Astrocyte of the cerebellum (primary cell): ENCODE measurements around the gene DLG2.

Experiments used
- DNase-seq: peaks from one replicate; pipeline ENCODE4 v3.0.0-alpha.2; 2011; ENCODE audit warnings: low read depth
- H3K4me3 ChIP-seq: 2 replicates; pipeline ENCODE4 v1.5.1; 2011; ENCODE audit warnings: mild to moderate bottlenecking, low read depth, low read length, moderate library complexity
- in situ Hi-C: cut with HindIII; loops from 2 replicates; pipeline ENCODE4 v1.10.0; 2017; ENCODE audit warnings: low sequenced_read_pairs
- TF ChIP-seq, protein P1 (sequence below): IDR thresholded peaks from 2 replicates; pipeline ENCODE4 v1.5.1; 2012; ENCODE audit warnings: low read length, low read depth, moderate library complexity, mild to moderate bottlenecking; ENCODE audit errors: missing control alignments

Gene DLG2

GRCh38 chr11:83663988-83664387 is 1963.2 kb downstream of the DLG2 start:
- TF ChIP-seq, protein P1, sequence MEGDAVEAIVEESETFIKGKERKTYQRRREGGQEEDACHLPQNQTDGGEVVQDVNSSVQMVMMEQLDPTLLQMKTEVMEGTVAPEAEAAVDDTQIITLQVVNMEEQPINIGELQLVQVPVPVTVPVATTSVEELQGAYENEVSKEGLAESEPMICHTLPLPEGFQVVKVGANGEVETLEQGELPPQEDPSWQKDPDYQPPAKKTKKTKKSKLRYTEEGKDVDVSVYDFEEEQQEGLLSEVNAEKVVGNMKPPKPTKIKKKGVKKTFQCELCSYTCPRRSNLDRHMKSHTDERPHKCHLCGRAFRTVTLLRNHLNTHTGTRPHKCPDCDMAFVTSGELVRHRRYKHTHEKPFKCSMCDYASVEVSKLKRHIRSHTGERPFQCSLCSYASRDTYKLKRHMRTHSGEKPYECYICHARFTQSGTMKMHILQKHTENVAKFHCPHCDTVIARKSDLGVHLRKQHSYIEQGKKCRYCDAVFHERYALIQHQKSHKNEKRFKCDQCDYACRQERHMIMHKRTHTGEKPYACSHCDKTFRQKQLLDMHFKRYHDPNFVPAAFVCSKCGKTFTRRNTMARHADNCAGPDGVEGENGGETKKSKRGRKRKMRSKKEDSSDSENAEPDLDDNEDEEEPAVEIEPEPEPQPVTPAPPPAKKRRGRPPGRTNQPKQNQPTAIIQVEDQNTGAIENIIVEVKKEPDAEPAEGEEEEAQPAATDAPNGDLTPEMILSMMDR, result no peak
- DNase-seq, result no peak
- no peak overlapping the region for H3K4me3 ChIP-seq
- in situ Hi-C loops, result no loop called here

- no peak for DNase-seq
- in situ Hi-C loops, result no loop called here
- TF ChIP-seq, protein P1, result no peak
- H3K4me3 ChIP-seq, result no peak overlapping the region
Measured at GRCh38 chr11:83663446-83663845, 1963.7 kb downstream of the DLG2 start.

DNA sequence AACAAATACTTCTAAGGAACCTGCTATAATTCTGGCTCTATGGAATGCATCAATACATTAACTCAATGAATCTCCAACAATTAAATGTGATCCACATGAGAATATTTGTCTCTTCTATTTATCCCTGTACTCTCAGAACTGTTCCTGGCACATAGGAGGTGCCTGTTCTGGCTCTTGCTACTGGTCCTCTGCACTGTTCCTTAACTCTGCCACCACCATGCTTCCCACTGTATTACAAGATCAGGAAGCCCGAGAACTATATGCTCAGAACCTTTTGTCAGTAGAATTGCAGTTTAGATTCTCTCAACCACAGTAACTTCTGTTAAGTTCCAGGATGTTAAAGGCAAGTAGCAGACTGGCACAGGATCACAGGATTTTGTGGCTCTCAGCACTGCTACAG is 1964.7 kb downstream of the DLG2 start:
- DNase-seq, result no peak
- in situ Hi-C loops, result no loop called here
- TF ChIP-seq, protein P1, result no peak
- H3K4me3 ChIP-seq, result no peak overlapping the region

DNA sequence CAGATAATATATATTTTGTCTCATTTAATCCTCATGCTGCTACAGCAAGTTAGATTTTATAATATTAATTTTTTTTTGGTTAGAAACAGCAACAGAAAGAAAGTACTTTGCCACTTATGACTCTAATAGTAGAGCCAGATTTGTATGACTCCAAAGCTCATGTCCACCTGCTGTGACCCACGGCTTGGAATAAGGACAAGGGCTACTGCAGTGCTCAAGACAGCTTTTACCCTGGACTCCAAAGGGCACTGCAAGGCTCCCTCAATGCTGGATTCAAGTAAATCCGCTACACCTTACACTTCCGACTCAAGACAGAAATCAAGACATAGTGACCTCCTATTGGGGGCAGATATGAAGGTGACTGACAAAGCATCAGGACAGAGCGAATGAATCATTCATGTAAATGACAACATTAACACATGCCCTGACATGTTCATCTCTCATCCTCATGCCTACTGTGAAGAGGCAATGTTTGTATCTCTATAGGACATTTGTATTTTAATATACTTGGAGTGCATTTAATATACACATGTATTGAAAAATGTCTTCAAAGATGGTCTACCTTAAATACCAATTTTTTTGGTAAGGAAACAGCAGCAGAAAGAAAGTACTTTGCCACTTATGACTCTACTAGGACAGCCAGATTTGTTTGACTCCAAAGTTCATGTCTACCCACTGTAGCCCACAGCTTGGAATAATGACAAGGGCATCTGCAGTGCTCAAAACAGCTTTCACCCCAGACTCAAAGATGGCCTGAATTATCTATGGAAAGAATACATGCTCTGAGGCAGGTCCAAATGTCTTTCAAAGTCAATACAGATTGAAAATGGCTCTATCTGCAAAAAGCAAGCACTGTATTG is 1965.4 kb downstream of the DLG2 start:
- DNase-seq, result no peak
- H3K4me3 ChIP-seq, result no peak overlapping the region
- in situ Hi-C loops, result no loop called here
- TF ChIP-seq, protein P1, result no peak

DNA sequence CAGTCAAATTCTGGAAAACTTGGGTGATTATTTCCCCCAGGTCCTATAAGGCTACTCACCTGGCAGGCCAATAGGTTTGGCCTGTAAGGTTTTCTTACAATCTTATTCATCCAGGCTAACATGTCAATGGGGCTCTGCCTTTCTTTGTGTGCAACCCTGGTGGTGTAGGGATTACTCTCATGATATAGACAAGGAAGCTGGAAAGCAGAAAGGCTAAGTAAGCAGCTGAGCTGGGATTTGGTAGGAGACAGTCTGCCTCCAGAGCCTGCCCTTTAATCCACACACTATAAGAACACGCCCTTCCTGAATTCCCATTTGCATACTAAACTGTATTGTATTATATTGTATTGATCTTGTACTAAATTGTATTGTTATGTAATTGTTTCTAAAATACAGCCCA is 1967.7 kb downstream of the DLG2 start:
- no peak for DNase-seq
- no peak overlapping the region for H3K4me3 ChIP-seq
- in situ Hi-C loops, result no loop called here
- TF ChIP-seq, protein P1, result no peak

- no peak for DNase-seq
- no peak overlapping the region for H3K4me3 ChIP-seq
- in situ Hi-C loops, result no loop called here
- TF ChIP-seq, protein P1, result no peak
Measured at GRCh38 chr11:83656796-83657330, 1970.3 kb downstream of the DLG2 start.
